GM18867 (cell line): ENCODE measurements around the gene CEBPE.
"Not testable (repeated sequence)": the region's sequence is repeated elsewhere in the genome, so short reads cannot be mapped to it uniquely, and the experiment has no call there.

Source experiments
- ATAC-seq: cut with Tn5 transposase; IDR thresholded peaks from one replicate; pipeline ENCODE4 v1.9.1; 2021; ENCODE audit warnings: mild to moderate bottlenecking, moderate library complexity; ENCODE audit not compliant: unreplicated experiment

The CEBPE gene

DNA sequence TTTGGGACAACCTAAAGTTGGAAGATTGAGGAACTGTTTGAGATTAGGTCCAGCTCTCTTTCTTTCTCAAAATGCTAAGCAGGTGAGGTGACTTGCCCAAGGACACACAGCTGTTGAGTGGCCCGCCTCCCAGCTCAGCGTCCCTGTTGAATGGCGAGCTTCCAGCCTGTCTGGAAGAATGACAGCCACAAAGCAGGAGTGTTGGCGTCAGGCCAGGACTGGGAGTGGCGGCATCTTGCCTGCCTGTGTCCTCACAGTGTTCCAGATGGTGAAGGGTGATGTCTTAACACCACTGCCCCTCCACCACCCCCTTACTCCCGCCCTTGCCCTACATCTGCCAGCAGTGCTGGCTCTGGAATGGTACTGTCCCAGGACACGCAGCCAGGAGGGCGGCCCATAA, 4.4 kb upstream of the CEBPE start:
- ATAC-seq = no peak

DNA sequence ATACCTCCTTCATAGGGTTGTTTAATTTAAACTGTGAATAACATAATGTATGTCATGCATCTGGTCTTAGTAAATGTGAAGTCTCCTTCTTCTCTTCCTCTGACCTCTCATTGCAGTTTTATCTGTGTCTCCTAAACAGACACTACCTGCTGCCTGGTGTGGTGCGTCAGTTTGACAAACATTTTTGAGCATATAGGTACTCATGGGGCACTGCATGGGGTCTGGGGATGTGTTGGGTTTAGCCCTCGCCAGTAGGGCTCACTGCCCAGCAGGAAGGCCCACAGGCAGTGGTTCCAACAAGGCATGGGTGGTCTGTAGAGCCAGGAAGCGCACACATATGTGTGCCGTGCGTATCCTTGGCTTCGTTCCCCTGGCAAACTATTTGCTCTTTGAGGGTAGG, 3.0 kb upstream of the CEBPE start:
- ATAC-seq = no peak

DNA sequence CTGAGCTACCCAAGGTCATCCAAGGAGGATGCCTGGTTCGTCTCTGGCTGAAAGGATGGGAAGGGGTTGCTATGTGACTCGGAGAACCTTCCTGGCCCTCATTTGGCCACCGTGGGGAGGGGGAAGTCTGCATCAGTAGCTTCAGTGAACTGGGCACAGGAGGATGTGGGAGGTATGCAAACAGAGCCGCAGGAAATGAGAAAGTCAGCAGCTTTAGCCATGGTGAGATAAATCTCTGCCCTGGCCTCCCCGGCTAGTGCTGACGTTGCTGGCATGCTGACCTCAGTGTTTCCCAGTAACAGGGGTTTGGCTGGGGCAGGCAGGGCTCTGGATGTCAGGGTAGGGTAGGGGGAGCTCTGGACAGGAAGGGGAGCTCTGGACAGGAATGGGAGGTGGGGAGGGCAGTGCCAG, 2.3 kb upstream of the CEBPE start:
- no peak for ATAC-seq

DNA sequence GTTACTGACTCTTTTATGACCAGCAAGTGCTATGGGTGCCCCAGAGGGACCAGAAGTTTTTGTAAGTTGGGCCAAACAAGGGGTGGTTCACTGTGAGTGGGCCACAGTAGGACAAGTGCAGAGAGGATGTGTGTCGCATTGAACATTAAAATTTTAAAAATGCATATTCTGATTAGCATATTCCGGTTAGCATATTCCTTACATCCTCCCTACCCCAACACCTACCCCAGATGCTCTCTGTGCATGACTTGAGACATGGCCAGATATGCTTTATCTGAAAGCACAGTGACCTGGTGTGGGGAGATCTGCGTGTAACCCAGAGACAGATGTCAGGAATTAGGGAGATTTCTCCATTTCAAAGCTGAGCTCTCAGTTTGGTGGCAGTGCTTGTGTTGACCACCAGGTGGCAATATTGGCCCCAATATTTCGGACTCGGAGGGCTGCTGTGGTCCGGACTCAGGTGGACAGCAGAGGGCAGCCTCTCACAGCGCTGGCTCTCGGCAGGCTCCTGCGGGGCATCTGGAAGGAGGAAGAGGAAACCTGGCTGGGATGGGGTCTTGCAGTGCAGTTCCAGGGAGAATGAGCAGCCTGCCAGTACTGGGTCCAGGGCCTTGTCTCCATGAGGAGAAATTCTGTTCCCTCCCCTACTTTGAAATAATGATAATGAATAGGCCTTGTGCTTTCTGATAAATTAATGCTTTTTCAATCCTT, 1.6 kb upstream of the CEBPE start:
- peak; percentile 72 for ATAC-seq

DNA sequence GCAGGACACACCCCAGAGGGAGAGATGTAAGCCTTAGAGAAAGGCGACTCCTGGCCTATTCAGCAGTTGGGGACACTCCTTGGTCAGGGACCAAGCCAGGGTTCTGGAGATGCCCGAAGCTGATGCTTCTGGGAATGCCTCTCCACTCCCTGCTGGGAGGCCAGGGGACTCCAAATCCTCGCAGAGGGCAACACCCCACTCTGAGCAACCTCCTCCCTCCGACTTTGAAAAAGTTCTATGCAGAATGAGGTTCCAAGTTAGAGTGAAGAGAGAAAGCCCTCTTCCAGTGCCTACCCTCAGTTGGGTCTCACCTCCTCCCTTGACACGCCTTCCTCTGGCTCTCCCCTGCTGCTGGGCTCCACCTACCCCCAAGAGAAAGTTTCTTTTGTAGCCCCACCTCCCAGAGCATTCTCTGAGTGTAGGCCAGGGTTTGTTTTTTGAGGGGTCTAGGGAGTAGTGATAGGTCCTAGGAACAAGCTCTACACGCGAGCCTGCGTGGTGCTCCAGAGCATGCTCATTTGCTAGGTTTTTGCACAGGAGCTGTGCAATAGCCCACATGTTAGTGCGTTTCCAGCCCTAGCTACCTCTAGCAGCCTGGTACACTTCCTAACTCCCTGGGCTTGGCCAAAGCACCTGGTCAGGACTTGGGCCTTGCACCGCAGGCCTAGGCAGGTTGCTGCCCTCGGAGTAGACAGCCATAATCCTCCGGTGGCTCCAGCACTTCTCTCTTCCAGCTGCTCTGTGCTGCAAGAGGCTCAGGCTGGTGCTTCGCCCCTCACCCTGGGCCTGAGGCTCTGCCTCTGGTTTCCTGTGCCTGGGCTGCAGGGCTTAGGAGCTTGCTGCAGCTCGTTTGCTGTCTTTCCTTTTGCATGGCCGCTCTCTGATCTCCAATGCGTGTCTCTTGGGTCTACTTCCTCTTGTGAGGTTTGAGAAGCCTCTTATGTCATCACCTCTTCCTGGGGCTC, 590 bp upstream of the CEBPE start:
- no peak for ATAC-seq

DNA sequence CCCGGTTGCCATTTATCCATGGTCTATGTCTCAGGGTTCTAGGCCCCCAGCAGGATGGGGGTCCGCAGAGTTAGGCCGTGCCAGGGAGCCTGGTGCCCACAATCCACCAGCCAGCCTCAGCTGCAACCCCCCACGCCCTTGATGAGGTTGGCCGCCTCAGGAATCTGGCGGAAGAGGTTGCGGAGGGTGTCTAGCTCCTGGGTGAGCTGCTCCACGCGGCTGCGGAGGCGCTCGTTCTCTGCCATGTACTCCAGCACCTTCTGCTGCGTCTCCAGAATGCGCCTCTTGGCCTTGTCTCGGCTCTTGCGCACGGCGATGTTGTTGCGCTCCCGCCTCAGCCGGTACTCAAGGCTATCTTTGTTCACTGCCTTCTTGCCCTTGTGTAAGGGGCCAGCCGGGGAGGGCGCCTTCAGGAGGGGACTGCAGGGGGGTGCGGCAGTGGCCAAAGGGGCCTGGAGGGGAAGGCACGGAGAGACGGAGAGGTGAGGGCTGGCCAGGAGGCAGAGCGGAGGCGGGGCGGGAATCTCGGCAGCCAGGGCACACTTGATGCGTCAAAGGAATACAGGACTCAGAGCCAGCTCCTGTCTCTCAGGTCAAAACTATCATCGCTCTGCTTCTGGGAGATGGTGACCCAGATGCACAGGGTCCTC, 1.6 kb downstream of the CEBPE start:
- ATAC-seq = no peak

DNA sequence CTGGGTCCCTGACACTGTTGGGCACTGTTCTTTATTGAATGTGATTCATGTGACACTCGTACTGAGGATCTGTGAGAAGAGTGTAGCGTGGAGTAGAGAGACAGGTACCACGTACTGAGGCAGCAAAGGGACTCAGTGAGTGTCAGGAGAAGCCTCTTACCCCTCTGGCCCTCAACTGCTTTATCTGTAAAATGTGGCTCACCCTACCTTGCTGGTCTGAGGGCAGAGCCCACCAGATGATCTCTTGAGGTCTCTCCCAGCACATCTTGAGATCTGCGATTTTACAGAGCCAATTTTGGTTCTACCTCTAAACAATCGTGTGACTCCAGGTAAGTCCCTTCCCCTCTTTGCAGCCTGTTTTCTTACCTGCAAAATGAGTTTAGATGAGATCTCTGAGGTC, 3.1 kb downstream of the CEBPE start:
- no peak for ATAC-seq

DNA sequence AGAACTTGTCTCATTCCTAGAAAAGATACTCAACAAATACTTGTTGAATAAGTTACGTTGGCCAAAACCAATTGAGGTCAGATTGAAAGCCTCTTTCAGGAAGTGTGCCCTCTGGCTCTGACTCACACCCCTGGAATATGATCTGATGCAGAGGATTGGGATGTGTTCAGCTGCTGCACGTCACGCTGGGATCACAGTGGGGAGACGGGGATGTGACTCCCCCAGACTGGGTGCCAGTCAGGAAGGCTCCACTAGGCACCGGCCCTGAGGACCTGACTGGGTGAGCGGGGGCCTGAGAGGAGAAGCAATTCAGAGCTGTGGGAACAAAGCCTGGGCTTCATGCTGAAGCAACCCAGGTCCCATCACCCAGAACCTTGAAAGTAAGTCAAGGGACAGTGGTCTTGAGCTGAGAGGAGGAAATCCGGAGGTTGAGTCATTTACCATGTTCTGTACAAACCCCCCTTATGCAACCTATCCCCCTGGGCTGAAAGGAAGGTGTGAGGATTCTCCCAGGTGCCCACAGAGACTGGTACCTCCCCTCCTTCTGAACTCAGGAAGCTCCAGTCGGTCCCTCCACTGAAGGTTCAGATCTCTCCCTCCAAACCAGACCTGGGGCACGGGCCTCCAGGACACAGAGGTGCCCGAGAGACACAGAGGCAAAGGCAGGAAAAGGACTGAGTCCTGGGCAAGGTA, 3.9 kb downstream of the CEBPE start:
- no peak for ATAC-seq

DNA sequence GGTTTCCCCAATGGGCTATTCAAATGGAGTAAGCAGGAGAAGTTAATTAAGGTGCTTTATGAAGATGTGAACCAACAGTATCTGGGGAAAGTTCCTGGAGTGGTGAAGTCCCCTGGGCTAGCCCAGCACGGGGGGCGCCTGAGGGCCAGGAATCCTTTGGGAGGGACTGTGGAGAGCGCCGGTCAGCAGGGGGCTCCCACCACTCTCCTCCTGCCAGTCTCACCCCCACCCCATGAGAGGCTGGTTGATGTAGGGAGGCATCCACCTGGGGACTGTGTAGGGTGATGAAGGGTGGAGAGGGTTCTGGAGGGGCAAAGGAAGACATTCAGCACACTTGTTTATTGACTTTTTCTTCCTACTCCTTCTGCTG, 4.4 kb downstream of the CEBPE start:
- ATAC-seq = no peak

DNA sequence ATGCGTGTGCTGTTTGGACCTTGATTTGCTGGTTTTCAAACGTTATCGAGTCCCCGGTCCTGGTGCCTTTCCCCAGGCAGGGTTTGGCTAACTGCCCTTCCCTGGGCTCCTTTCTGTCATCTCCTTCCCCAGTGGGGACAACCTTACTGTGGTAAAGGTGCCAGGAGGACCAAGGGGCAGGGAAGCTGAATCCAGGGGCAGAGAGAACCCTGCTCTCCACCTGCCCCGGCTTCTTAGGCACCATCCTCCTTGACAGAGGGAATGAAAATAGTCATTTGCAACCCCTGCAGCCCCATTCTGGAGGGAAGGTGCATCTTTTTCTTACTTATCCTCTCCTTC, 5.0 kb downstream of the CEBPE start:
- ATAC-seq = no peak

DNA sequence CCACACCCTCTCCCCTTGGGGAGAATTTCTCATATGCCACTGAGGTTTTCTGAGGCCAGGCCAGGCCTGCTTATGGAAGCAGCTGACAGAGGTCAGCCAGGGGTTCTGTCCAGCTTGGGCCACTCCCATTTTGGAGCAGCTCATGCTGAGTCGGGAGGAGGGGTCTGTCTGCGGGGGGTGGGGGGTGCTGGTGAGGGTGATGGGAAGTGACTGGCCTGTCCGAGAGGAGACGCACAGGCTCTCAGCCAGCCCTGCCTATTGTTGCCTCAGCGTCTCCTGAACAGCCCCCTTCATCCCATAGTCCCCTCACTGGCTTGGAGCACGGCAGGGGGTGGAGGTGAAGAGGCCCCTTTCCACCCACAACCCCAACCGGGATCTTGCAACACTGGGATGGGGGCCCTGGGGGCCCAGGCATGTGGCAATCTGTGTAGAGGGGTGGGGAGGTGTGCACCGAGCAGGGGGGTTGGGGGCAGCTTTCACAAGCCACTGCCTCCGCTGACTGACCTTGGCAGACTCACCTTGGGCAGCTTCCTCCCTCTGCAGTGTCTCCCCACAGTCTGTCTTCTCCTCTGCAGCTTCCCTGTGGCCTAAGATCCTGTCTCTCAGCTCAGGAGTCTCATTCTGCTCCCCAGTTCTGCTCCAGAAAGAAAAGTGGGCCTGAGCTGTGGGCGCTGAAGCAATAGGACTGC, 5.5 kb downstream of the CEBPE start:
- no peak for ATAC-seq

DNA sequence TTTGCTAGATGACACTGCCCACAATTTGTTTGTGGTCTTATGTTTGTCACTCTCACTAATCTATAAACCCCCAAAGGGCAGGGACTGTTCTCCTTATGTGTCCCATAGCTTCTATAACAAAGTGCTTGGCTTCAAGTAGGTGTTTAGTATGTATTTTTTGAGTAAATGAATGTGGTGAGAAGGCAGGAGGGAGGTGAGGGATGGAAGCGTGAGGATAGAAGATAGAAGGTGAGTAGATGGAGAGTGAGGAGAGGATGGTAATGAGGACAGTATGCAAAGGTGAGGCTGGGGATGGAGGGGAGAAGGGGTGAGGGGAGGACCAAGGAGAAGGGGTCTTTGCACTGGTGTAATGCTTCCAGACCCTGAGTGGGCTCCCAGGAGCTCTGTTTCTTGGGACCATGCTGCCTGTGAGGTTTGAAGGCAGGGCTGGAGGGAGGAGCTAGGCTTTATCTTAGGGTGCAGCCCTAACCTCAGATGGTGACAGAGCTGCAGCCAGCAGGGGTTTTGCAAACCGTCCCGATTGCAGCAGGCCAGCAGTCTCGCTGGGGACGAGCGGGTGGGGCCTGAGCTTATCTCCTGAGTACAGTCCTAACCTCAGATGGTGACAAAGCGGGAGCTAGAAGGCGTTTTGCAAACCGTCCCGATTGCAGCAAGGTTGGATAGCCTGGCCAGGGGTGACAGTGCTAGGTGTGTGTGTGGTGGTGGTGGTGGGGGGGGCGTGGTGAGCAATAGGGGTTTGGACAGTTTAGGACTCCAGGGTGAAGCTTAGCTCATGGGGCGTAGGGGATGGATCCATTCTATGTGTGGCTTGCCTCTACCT, 6.5 kb downstream of the CEBPE start:
- ATAC-seq = no peak

DNA sequence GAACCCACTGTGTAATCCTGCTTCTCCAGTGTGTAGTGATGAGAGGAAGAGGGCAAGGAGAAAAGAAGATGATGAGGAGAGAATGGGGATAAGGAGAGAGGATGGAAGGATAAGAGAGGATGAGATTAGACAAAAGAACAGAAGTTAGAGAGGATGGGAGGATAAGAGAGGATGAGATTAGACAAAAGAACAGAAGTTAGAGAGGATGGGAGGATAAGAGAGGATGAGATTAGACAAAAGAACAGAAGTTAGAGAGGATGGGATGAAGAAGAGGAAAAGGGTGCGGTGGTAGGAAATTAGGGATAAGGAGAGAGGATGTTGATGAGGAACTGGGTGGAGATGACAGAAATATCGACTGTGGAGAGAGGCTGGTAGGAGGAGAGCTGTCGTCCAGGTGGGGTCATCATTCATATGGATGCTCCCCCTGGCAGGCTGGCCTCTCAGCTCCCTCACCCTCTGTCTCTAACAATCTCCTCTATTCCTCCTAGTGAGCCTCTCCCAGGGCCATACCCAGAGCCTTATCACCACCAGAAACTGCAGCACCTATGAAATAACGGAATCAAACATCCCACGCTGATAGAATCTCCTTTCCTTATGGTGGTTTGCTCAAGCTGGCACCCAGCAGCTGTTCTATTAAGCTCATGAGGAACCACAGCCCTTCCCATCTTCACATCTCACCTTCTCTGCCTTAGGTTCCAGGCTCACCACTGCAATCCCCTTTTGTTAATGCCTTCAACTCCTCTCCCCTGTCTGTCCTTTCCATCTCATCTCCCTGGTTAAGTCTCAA, 8.3 kb downstream of the CEBPE start:
- no peak for ATAC-seq

DNA sequence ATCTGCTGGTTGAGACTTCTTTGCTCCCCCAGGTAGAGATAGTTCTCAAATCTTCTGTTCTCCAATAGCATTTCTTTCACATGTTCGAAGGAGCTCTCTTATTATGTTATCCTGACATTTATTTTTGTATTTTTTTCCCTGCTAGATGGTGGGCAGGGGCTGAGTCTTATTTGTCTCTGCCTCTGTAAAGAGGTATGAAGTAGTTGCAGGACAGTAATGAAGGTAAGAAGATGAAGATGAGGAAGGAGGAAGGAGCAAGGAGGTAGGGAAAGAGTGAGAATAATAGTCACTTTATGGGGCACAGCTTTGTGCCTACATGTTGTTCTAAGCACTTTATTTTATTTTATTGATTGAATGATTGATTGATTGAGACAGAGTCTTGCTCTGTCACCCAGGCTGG, 9.3 kb downstream of the CEBPE start:
- no peak for ATAC-seq

DNA sequence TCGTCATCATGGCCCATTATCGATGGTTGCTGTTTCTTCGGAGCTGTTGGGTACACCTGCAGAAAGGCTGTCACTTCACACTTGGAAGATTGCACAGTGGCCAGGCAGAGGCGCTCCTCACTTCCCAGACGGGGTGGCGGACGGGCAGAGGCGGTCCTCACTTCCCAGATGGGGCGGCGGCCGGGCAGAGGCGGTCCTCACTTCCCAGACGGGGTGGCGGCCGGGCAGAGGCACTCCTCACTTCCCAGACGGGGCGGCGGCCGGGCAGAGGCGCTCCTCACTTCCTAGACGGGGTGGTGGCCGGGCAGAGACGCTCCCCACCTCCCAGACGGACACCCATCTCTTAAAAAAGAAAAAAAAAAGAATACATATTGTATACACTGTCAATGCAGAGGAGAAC, 10.9 kb downstream of the CEBPE start:
- ATAC-seq = not testable (repeated sequence)

DNA sequence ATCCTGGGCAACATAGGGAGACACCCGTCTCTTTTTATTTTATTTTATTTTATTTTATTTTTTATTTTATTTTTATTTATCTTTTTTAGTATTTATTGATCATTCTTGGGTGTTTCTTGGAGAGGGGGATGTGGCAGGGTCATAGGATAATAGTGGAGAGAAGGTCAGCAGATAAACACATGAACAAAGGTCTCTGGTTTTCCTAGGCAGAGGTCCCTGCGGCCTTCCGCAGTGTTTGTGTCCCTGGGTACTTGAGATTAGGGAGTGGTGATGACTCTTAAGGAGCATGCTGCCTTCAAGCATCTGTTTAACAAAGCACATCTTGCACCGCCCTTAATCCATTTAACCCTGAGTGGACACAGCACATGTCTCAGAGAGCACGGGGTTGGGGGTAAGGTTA, 11.4 kb downstream of the CEBPE start:
- not testable (repeated sequence) for ATAC-seq

DNA sequence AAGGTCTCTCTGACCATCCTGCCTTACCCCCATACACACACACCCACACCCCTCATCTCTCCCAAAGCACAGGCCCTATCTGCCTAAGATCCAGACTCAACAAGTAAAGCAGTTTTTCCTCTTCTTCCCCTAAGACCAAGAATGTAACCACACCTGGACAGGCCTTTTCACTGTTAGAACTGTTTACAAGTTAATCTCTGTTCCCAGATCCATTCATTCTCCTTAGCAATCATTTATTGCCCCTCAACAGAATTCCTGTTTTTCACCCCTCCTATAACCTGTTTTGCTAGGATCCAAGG, 12.4 kb downstream of the CEBPE start:
- ATAC-seq = no peak

DNA sequence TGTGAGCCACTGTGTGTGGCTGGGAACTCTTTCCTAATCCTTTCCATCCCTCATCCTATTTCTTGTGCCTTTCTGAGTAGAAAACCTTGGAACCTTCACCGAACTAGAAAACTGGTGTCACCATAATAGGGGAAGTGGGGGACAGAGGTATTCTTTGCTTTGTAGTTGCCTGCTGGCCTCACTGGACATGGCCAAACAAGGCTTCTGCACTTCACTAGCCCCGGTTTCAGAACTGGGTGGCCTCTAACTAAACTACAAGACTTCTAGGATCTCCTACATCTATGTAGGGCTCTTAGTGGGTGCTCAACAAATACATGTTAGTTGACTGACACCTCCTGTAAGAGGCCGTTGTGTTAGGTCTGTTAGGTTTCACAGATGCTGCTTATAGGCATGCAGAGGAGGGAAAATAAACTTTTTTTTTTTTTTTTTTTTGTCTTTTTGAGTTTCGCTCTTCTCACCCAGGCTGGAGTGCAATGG, 13.7 kb downstream of the CEBPE start:
- ATAC-seq = no peak
